HG02973 (cell line): ENCODE results near the gene VBP1.
"Not testable (repeated sequence)": the region's sequence is repeated elsewhere in the genome, so short reads cannot be mapped to it uniquely, and the experiment has no call there.

Experiments used
- ATAC-seq: cut with Tn5 transposase; IDR thresholded peaks from one replicate; pipeline ENCODE4 v1.9.1; 2021; ENCODE audit warnings: moderate library complexity; ENCODE audit not compliant: unreplicated experiment

Gene VBP1

DNA sequence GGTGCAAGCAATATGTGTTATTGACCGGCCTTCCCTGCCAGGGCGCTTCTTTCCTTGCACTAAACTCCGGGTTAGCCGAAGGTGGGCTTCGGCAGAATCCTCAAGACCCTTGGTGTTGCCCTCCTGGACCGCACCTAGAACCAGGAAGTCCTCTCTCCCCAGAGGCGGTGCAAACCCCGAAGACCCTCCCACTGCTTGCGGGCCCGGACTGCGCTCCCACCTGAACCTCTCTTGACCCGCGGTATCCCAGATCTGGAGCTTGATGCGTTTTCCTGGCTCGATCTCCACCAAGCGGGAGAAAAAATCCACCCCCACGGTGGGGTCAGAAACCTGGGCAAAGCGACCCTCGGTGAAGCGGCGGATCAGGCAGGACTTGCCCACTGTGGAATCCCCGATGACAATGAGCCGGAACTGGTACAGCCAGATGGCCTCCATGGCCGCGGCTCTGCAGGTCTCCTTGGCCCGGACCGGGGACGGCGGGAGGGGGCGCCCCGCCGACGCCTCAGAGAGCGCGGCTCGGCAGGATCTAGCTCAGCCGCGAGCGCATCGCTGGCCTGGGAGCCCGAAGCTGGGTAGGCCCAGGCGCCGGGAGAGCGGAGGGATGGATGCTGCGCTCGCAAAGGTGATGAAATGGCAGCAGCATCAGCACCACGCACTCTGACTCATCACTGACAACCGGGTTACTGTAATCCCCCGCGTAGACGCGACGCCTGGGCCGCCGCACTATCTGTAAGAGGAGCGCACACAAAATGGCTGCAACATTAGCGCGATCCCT is 47.8 kb downstream of the VBP1 start, which contains the start of gene RAB39B:
RAB39B (minus strand) TSS at position 638 of the 775 bp plus-strand sequence; CDS start at position 435, 203 bp downstream.
- ATAC-seq: peak; percentile 94

DNA sequence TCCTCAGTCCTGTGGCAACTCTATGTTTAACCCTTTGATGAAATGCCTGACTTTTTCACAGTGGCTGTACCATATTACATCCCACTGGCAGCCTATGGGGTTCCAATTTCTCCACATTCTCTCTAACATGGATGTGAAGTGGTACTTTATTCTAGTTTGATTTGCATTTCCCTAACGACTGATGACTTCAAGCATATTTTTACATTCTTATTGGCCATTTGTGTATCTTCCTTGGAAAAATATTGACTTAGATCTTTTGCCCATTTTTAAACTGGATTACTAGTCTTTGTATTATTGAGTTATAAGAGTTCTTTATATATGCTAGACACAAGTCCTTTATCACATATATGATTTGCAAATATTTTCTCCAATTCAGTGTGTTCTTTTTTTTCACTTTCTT is 50.2 kb downstream of the VBP1 start:
- no peak for ATAC-seq

DNA sequence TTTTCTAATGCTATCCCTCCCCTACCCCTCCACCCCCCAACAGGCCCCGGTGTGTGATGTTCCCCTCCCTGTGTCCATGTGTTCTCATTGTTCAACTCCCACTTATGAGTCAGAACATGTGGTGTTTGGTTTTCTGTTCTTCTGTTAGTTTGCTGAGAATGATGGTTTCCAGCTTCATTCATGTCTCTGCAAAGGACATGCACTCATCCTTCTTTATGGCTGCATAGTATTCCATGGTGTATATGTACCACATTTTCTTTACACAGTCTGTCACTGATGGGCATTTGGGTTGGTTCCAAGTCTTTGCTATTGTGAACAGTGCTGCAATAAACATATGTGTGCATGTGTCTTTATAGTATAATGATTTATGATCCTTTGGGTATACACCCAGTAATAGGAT is 51.7 kb downstream of the VBP1 start:
- not testable (repeated sequence) for ATAC-seq

DNA sequence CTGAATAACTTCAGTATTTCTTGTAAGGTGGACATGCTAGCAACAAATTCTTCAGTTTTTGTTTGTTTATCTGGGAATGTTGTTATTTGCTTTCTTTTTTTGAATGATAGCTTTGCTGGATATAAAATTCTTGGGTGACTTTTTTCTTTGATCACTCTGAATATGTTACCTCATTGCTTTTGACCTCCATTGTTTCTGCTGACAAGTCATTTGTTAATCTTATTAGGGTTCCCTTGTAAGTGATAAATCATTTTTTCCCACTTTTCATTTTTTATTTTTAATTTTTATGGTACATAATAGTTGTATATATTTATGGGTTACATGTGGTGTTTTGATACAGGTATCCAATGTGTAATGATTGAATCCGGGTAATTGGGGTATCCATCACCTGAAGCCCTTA is 54.7 kb downstream of the VBP1 start:
- ATAC-seq: no peak

DNA sequence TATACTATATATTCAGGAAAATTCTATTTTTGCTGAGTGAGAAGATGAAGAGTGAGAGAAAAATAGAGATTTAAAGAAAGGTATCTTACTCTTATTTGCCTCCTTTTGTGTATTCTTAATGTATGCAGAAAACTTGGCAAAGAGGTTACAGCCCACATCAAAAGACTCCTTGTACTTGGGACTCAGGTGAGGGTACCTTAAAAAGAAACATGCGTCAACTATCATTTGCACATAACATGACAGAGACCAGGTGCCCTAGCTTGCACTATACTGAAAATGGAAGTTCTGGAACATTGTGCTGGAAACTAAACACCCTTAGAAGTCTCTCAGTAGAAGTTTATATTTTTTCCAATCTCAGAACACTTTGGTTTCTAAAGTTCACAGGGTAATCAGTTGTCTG is 63.6 kb downstream of the VBP1 start:
- ATAC-seq: no peak
